H9 (cell line): ENCODE data around the gene SYNRG. TPM values are rescaled to one million over a fixed set of nuclear protein-coding genes. Genes with fewer than 3 reads are reported as not detected.

Experiments used
- DNase-seq: peaks from one replicate; pipeline ENCODE4 v3.0.0-alpha.2; 2017
- H2AFZ ChIP-seq: one replicate; pipeline ENCODE4 v1.6.1; 2013; ENCODE audit warnings: mild to moderate bottlenecking, low read length, control low read depth, moderate library complexity
- H2AK5ac ChIP-seq: 2 replicates; pipeline ENCODE4 v1.6.1; 2013; ENCODE audit warnings: low read length, control low read depth, mixed read lengths; ENCODE audit not compliant: insufficient read length
- H2BK120ac ChIP-seq: one replicate; pipeline ENCODE4 v1.6.1; 2013; ENCODE audit warnings: low read depth, mild to moderate bottlenecking, low read length, control low read depth, inconsistent platforms; ENCODE audit not compliant: poor library complexity, severe bottlenecking
- H2BK12ac ChIP-seq: 2 replicates; pipeline ENCODE4 v1.6.1; 2013; ENCODE audit warnings: low read length, control low read depth, mixed read lengths, low read depth; ENCODE audit not compliant: insufficient read length
- H2BK15ac ChIP-seq: 2 replicates; pipeline ENCODE4 v1.6.1; 2013; ENCODE audit warnings: low read depth, low read length, control low read depth
- H2BK20ac ChIP-seq: one replicate; pipeline ENCODE4 v1.6.1; 2013; ENCODE audit warnings: low read depth, mild to moderate bottlenecking, low read length, control low read depth, inconsistent platforms; ENCODE audit not compliant: poor library complexity, severe bottlenecking
- H2BK5ac ChIP-seq: 2 replicates; pipeline ENCODE4 v1.6.1; 2013; ENCODE audit warnings: low read length, control low read depth, mixed read lengths; ENCODE audit not compliant: insufficient read length
- H3K14ac ChIP-seq: 2 replicates; pipeline ENCODE4 v1.6.1; 2013; ENCODE audit warnings: low read length, control low read depth; ENCODE audit not compliant: insufficient read depth
- H3K18ac ChIP-seq: 2 replicates; pipeline ENCODE4 v1.6.1; 2013; ENCODE audit warnings: low read depth, mild to moderate bottlenecking, mixed read lengths, low read length, control low read depth; ENCODE audit not compliant: insufficient read length
- H3K23ac ChIP-seq: 2 replicates; pipeline ENCODE4 v1.6.1; 2013; ENCODE audit warnings: low read length, control low read depth, mixed read lengths, low read depth; ENCODE audit not compliant: insufficient read length
- H3K23me2 ChIP-seq: 2 replicates; pipeline ENCODE4 v1.6.1; 2013; ENCODE audit warnings: low read depth, mild to moderate bottlenecking, mixed read lengths, low read length, control low read depth; ENCODE audit not compliant: insufficient read length, poor library complexity, severe bottlenecking
- H3K27ac ChIP-seq: 2 replicates; pipeline ENCODE4 v1.5.1; 2013; ENCODE audit warnings: low read length, control low read depth, mixed read lengths, low read depth; ENCODE audit not compliant: insufficient read length
- H3K27me3 ChIP-seq: 2 replicates; pipeline ENCODE4 v1.6.1; 2013; ENCODE audit warnings: low read length, control low read depth, inconsistent platforms; ENCODE audit not compliant: insufficient read depth
- H3K4ac ChIP-seq: 2 replicates; pipeline ENCODE4 v1.6.1; 2013; ENCODE audit warnings: low read depth, mild to moderate bottlenecking, control low read depth, inconsistent platforms, low read length, moderate library complexity
- H3K4me1 ChIP-seq: 2 replicates; pipeline ENCODE4 v1.6.1; 2013; ENCODE audit warnings: low read length, control low read depth, inconsistent platforms; ENCODE audit not compliant: insufficient read depth
- H3K4me2 ChIP-seq: 2 replicates; pipeline ENCODE4 v1.6.1; 2013; ENCODE audit warnings: low read length, control low read depth, mixed read lengths; ENCODE audit not compliant: insufficient read length, insufficient read depth
- H3K56ac ChIP-seq: 2 replicates; pipeline ENCODE4 v1.6.1; 2013; ENCODE audit warnings: low read depth, mild to moderate bottlenecking, mixed read lengths, low read length, control low read depth; ENCODE audit not compliant: insufficient read length
- H3K79me1 ChIP-seq: 2 replicates; pipeline ENCODE4 v1.6.1; 2013; ENCODE audit warnings: low read depth, mild to moderate bottlenecking, moderate library complexity, low read length, control low read depth, inconsistent platforms; ENCODE audit not compliant: insufficient read depth, poor library complexity, severe bottlenecking
- H3K79me2 ChIP-seq: 2 replicates; pipeline ENCODE4 v1.6.1; 2013; ENCODE audit warnings: low read length, control low read depth, inconsistent platforms; ENCODE audit not compliant: insufficient read depth
- H3K9ac ChIP-seq: 2 replicates; pipeline ENCODE4 v1.6.1; 2013; ENCODE audit warnings: low read length, control low read depth, mixed read lengths; ENCODE audit not compliant: insufficient read length; ENCODE audit errors: extremely low read depth
- H3K9me3 ChIP-seq: one replicate; pipeline ENCODE4 v1.6.1; 2013; ENCODE audit warnings: low read depth, low read length, inconsistent platforms; ENCODE audit not compliant: control insufficient read depth
- H3T11ph ChIP-seq: one replicate; pipeline ENCODE4 v1.6.1; 2013; ENCODE audit warnings: mild to moderate bottlenecking, low read length, control low read depth, inconsistent platforms
- H4K20me1 ChIP-seq: one replicate; pipeline ENCODE4 v1.6.1; 2013; ENCODE audit not compliant: control insufficient read depth, insufficient read length, insufficient read depth
- H4K5ac ChIP-seq: 2 replicates; pipeline ENCODE4 v1.6.1; 2013; ENCODE audit warnings: low read depth, mild to moderate bottlenecking, mixed read lengths, low read length, control low read depth; ENCODE audit not compliant: insufficient read length
- H4K8ac ChIP-seq: replicated peaks from 2 replicates; pipeline ENCODE4 v1.6.1; 2013; ENCODE audit warnings: low read length, control low read depth, mixed read lengths, low read depth; ENCODE audit not compliant: insufficient read length
- H4K91ac ChIP-seq: 2 replicates; pipeline ENCODE4 v1.6.1; 2013; ENCODE audit warnings: low read depth, mild to moderate bottlenecking, moderate library complexity, mixed read lengths, low read length, control low read depth; ENCODE audit not compliant: insufficient read length
- H3K27ac Mint-ChIP-seq, 3 experiments: 2 replicates in 2 of 3; 3 replicates in 1 of 3; pipeline ENCODE4 v1.8.0; 2020 to 2021; ENCODE audit warnings: mixed read lengths in 3 of 3, mild to moderate bottlenecking in 1 of 3, moderate library complexity in 1 of 3
- H3K27me3 Mint-ChIP-seq: 2 replicates; pipeline ENCODE4 v1.8.0; 2021; ENCODE audit warnings: low read depth, mild to moderate bottlenecking, moderate library complexity, mixed read lengths
- H3K36me3 Mint-ChIP-seq, 3 experiments: 2 replicates in 2 of 3; 3 replicates in 1 of 3; pipeline ENCODE4 v1.8.0; 2020 to 2021; ENCODE audit warnings: low read depth in 3 of 3, mixed read lengths in 3 of 3; ENCODE audit not compliant: insufficient read depth in 1 of 3
- H3K4me1 Mint-ChIP-seq, 2 experiments: 2 replicates each; pipeline ENCODE4 v1.8.0; 2020; ENCODE audit warnings: mixed read lengths in 2 of 2
- H3K4me3 Mint-ChIP-seq, 2 experiments: 2 replicates in 1 of 2; 3 replicates in 1 of 2; pipeline ENCODE4 v1.8.0; 2020 to 2021; ENCODE audit warnings: mild to moderate bottlenecking in 2 of 2, mixed read lengths in 2 of 2, moderate library complexity in 1 of 2
- H3K9me3 Mint-ChIP-seq, 2 experiments: 2 replicates in 1 of 2; 3 replicates in 1 of 2; pipeline ENCODE4 v1.8.0; 2020; ENCODE audit warnings: mild to moderate bottlenecking in 2 of 2, mixed read lengths in 2 of 2, moderate library complexity in 1 of 2
- CTCF ChIP-seq: fragments of 200-600 bp; sonication (generic); conservative IDR thresholded peaks from 3 replicates; pipeline ENCODE4 v1.8.0; 2021; ENCODE audit warnings: antibody characterized with exemption, mild to moderate bottlenecking
- WGBS: extraction: QIAGEN DNeasy Blood & Tissue Kit; methylation state at CpG from one replicate; pipeline ENCODE4 v1.1.7; 2013; ENCODE audit warnings: missing lambda C conversion rate, low lambda C conversion rate, mixed read lengths; ENCODE audit not compliant: insufficient read length; ENCODE audit errors: extremely low coverage; 5-methylcytosine and 5-hydroxymethylcytosine counted together
- total RNA-seq: library from RNA; stranded (reverse); gene quantifications from 2 replicates; pipeline ENCODE4 v1.2.1, GENCODE V29; 2021

Gene SYNRG
- total RNA-seq, 1 experiment from 2014 or later = 30.5 TPM

GRCh38 chr17:37488607-37489196 lies 120.5 kb downstream of the SYNRG start:
- no peak overlapping the region for H3K56ac ChIP-seq
- H2AFZ ChIP-seq = peak overlapping the region; percentile 19
- H4K20me1 ChIP-seq = no peaks in the 10 kb centered on the region
- Mint-ChIP-seq H3K9me3 (no peaks in the 10 kb centered on the region), H3K27ac (no peak overlapping the region; a peak in 1 of 7 replicates), H3K27me3 (peaks cover 12% of the 10 kb centered on the region), H3K4me3 (peak overlapping the region; percentile 79 to 89), H3K36me3 (peaks cover 0 to 3% (median 0%) of the 10 kb centered on the region in 3 experiments; a peak in 3 of 7 replicates), H3K4me1 (peaks cover 35% of the 10 kb centered on the region in 2 experiments)
- peak; percentile 94 for DNase-seq
- H3K9ac ChIP-seq = peak overlapping the region; percentile 18
- peak overlapping the region; percentile 16 for H3K18ac ChIP-seq
- H3K79me2 ChIP-seq = 0 out of 2 replicates have a peak, but pooled peaks cover 2% of the 10 kb centered on the region
- no peak overlapping the region for H2BK5ac ChIP-seq
- H4K91ac ChIP-seq = no peak overlapping the region
- no peak overlapping the region for H3K27ac ChIP-seq
- no peak overlapping the region for H3T11ph ChIP-seq
- no peak overlapping the region for H2BK20ac ChIP-seq
- H2BK15ac ChIP-seq = no peak overlapping the region
- no peak overlapping the region for H3K4ac ChIP-seq
- no peak overlapping the region for H4K5ac ChIP-seq
- no peaks in the 10 kb centered on the region for H3K79me1 ChIP-seq
- H3K27me3 ChIP-seq = no peaks in the 10 kb centered on the region
- H3K9me3 ChIP-seq = no peaks in the 10 kb centered on the region
- H4K8ac ChIP-seq = no peak overlapping the region
- H3K4me1 ChIP-seq = peaks cover 6% of the 10 kb centered on the region
- H2BK120ac ChIP-seq = no peak overlapping the region
- H3K23me2 ChIP-seq = peaks cover 17% of the 10 kb centered on the region
- no CpG with 5 or more reads among the region's 25 CpGs for WGBS
- no peak overlapping the region for H3K14ac ChIP-seq
- H3K4me2 ChIP-seq = peak overlapping the region; percentile 73
- H2BK12ac ChIP-seq = no peak overlapping the region
- H2AK5ac ChIP-seq = no peak overlapping the region
- TF ChIP-seq CTCF = no peak
- no peak overlapping the region for H3K23ac ChIP-seq
